Tibial artery (tissue), 4 donors: ENCODE results near the gene F2R.
"Not testable (repeated sequence)": the region's sequence is repeated elsewhere in the genome, so short reads cannot be mapped to it uniquely, and the experiment has no call there.

Source experiments
- DNase-seq, 2 donors: peaks; one replicate each; pipeline ENCODE4 v3.0.0-alpha.2; 2019
- H3K27ac ChIP-seq, 2 donors: fragments of 200-600 bp; sonication (generic) in 1 of 2; 1 replicate in 1 of 2; 2 replicates in 1 of 2; pipeline ENCODE4 v1.5.1; 2018 to 2019; ENCODE audit warnings: mild to moderate bottlenecking in 1 of 2
- H3K27me3 ChIP-seq, 2 donors: fragments of 200-600 bp; sonication (generic) in 1 of 2; one replicate each; pipeline versions ENCODE4 v1.5.1 to v1.6.0; 2016 to 2019
- H3K36me3 ChIP-seq, 3 donors: fragments of 200-600 bp; sonication (generic) in 2 of 3; one replicate each; pipeline ENCODE4 v1.5.1; 2016 to 2019; ENCODE audit warnings: mild to moderate bottlenecking in 2 of 3
- H3K4me1 ChIP-seq, 4 donors: fragments of 200-600 bp; sonication (generic) in 2 of 4; 1 replicate in 3 of 4; 2 replicates in 1 of 4; pipeline ENCODE4 v1.5.1; 2016 to 2019
- H3K4me3 ChIP-seq, 2 donors: fragments of 200-600 bp; sonication (generic) in 1 of 2; 1 replicate in 1 of 2; 2 replicates in 1 of 2; pipeline ENCODE4 v1.5.1; 2018 to 2019; ENCODE audit warnings: mild to moderate bottlenecking in 2 of 2
- H3K9me3 ChIP-seq, 3 donors: fragments of 200-600 bp; sonication (generic) in 1 of 3; one replicate each; pipeline ENCODE4 v1.5.1; 2016 to 2019
- intact Hi-C: fragments of 100-400 bp; cut with DNase I; formaldehyde crosslinking; loops from one replicate; pipeline ENCODE4 v1.15.0; 2023; ENCODE audit warnings: low total_unique reads
- TF ChIP-seq, protein P1 (sequence below), 2 experiments: fragments of 200-600 bp in 1 of 2; fragments of 450-650 bp in 1 of 2; IDR thresholded peaks; one replicate each; pipeline ENCODE4 v1.5.1; 2017 to 2019; ENCODE audit warnings: antibody characterized with exemption in 2 of 2, mild to moderate bottlenecking in 1 of 2, moderate library complexity in 1 of 2

F2R gene

DNA sequence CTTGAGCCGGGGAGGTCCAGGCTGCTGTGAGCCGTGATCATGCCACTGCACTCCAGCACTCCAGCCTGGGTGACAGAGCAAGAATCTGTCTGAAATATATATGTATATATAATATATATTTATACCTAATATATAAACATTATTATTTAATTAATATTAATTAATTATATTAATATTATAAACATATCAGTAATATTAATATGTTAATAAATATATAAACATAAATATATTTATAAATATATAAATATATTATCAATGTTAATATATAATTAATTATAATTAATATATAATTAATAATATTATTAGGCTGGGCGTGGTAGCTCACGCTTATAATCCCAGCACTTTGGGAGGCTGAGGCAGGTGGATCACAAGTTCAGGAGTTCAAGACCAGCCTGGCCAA, 41.1 kb downstream of the F2R start:
- no peak overlapping the region for H3K27ac ChIP-seq
- no peak overlapping the region for H3K4me3 ChIP-seq
- intact Hi-C loops = no loop called here
- TF ChIP-seq, protein P1, sequence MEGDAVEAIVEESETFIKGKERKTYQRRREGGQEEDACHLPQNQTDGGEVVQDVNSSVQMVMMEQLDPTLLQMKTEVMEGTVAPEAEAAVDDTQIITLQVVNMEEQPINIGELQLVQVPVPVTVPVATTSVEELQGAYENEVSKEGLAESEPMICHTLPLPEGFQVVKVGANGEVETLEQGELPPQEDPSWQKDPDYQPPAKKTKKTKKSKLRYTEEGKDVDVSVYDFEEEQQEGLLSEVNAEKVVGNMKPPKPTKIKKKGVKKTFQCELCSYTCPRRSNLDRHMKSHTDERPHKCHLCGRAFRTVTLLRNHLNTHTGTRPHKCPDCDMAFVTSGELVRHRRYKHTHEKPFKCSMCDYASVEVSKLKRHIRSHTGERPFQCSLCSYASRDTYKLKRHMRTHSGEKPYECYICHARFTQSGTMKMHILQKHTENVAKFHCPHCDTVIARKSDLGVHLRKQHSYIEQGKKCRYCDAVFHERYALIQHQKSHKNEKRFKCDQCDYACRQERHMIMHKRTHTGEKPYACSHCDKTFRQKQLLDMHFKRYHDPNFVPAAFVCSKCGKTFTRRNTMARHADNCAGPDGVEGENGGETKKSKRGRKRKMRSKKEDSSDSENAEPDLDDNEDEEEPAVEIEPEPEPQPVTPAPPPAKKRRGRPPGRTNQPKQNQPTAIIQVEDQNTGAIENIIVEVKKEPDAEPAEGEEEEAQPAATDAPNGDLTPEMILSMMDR (IDR thresholded peaks at IDR 0.05) = no peak
- H3K36me3 ChIP-seq = no peaks in the 10 kb centered on the region
- H3K9me3 ChIP-seq = no peaks in the 10 kb centered on the region
- DNase-seq = no peak
- H3K4me1 ChIP-seq = no peaks in the 10 kb centered on the region
- H3K27me3 ChIP-seq = no peaks in the 10 kb centered on the region

DNA sequence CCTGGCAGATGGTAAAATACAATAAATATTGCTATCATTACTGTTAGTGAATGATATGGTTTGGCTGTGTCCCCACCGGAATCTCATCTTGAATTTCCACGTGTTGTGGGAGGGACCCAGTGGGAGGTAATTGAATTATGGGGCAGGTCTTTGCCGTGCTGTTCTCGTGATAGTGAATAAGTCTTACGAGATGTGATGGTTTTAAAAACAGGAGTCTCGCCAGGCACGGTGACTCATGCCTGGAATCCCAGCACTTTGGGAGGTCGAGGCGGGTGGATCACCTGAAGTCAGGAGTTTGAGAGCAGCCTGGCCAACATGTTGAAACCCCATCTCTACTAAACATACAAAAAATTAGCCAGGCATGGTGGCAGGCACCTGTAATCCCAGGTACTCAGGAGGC, 45.2 kb downstream of the F2R start:
- DNase-seq, H3K36me3 ChIP-seq, H3K4me3 ChIP-seq, H3K9me3 ChIP-seq, intact Hi-C loops, H3K4me1 ChIP-seq, H3K27ac ChIP-seq, H3K27me3 ChIP-seq: not testable (repeated sequence)

DNA sequence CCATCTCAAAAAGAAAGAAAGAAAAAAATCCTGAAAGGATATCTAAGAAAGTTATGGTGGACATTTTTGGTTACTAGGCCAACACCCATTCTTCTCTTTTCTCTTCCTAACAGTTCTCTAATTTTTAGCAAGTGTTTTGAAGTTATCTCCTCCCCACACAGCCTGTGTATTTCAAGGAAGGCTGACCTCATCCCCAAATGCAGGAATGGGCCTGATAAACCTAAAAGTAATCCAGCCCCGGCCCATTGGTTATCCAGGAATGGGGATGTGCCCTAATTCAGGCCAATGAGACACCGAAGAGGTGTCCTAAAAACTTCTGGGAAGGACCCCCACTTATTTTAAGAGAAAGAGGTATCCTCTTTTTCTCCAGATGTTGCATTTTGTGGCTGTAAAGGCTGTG, 46.6 kb downstream of the F2R start:
- Histone ChIP-seq H3K9me3 (no peaks in the 10 kb centered on the region), H3K36me3 (no peaks in the 10 kb centered on the region), H3K27me3 (no peaks in the 10 kb centered on the region), H3K27ac (no peak overlapping the region), H3K4me3 (no peak overlapping the region), H3K4me1 (no peaks in the 10 kb centered on the region)
- intact Hi-C loops = no loop called here
- no peak for DNase-seq
- TF ChIP-seq, protein P1 (IDR thresholded peaks at IDR 0.05) = no peak

DNA sequence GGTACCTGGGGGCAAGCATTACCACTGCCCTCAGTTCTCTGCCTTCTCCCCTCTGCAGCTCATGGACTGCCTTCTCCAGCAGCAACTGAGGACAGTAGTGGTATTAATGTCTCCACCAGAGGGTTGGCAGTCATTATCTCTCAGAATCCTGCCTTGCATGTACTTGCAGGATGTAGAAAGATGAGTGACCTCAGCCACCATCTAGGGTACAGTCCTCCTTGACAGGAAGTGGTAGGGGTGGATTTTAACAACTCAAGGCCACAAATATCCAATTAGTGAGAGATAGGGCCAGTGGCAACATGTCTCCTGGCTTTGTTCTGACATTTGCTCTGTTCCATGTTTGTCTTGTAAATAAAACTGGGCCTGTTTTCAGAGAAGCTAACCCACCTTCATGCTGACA, 47.2 kb downstream of the F2R start:
- intact Hi-C loops = no loop called here

DNA sequence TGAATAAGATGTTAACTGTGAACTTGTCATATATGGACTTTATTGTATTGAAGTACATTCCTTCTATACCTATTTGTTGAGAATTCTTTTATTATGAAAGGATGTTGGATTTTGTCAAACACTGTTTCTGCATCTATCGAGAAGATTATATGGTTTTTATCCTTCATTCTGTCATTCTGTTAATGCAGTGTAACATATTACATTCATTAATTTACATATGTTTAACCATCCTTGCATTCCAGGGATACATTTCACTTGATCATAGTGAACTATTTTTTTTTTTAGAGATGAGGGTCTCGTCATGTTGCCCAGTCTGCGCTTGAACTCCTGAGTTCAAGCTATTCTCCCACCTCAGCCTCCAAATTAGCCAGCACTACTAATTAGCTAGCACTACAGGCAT, 48.4 kb downstream of the F2R start:
- Histone ChIP-seq H3K9me3 (no peaks in the 10 kb centered on the region), H3K27ac (no peak overlapping the region), H3K4me3 (no peak overlapping the region), H3K36me3 (no peaks in the 10 kb centered on the region), H3K27me3 (no peaks in the 10 kb centered on the region), H3K4me1 (no peaks in the 10 kb centered on the region)
- no peak for DNase-seq
- TF ChIP-seq, protein P1 (IDR thresholded peaks at IDR 0.05) = no peak
- intact Hi-C loops = no loop called here

More for the DNA sequence above, 47.2 kb downstream of the F2R start:
- H3K9me3 ChIP-seq = no peaks in the 10 kb centered on the region
- DNase-seq = peak in 1 of 2 donors; percentile 3
- no peaks in the 10 kb centered on the region for H3K27me3 ChIP-seq
- no peak overlapping the region for H3K27ac ChIP-seq
- TF ChIP-seq, protein P1 (IDR thresholded peaks at IDR 0.05) = no peak
- H3K36me3 ChIP-seq = no peaks in the 10 kb centered on the region
- no peaks in the 10 kb centered on the region for H3K4me1 ChIP-seq
- no peak overlapping the region for H3K4me3 ChIP-seq

DNA sequence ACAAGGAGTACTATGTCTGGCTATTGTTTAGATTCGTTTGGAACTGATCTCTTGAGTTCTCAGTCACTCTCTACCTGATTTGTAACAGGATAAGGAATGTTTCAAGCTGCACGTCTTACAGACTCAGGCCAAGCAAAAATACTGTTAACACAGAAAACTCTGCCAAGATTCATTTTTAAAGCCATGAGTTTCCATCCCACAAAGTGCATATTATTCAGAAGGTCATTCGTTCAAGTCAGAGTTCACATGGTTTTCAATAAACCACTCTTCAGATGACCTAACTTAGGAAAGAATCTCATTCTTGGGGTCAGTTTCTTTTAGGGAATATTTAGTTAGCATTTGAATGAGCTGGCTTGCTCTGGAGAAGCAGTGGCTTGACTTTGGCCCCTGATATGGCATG, 49.3 kb downstream of the F2R start:
- DNase-seq = no peak
- H3K4me3 ChIP-seq = no peak overlapping the region
- TF ChIP-seq, protein P1 (IDR thresholded peaks at IDR 0.05) = no peak
- H3K27ac ChIP-seq = no peak overlapping the region
- H3K4me1 ChIP-seq = no peaks in the 10 kb centered on the region
- intact Hi-C loops = no loop called here
- H3K36me3 ChIP-seq = no peaks in the 10 kb centered on the region
- H3K9me3 ChIP-seq = no peaks in the 10 kb centered on the region
- H3K27me3 ChIP-seq = no peaks in the 10 kb centered on the region
